ENCODE results near the gene KCNIP4.
"Not testable (repeated sequence)": the region's sequence is repeated elsewhere in the genome, so short reads cannot be mapped to it uniquely, and the experiment has no call there.

The KCNIP4 gene

GRCh38 chr4:21948347-21949072, at the start of gene KCNIP4:
Gene KCNIP4, minus strand, starts transcription at chr4:21948772.
- no peak for DNase-seq

- not testable (repeated sequence) for DNase-seq
Observed at GRCh38 chr4:21996618-21997017, 48.0 kb upstream of the KCNIP4 start.

GRCh38 chr4:21992330-21992729, 43.8 kb upstream of the KCNIP4 start:
- DNase-seq, result no peak

- DNase-seq, result no peak
Observed at GRCh38 chr4:21991562-21991961, 43.0 kb upstream of the KCNIP4 start.

GRCh38 chr4:21991050-21991449, 42.5 kb upstream of the KCNIP4 start:
- no peak for DNase-seq

- DNase-seq, result no peak
Observed at GRCh38 chr4:21989351-21989750, 40.8 kb upstream of the KCNIP4 start.

- DNase-seq, result no peak
Observed at GRCh38 chr4:21986307-21986706, 37.7 kb upstream of the KCNIP4 start.

- no peak for DNase-seq
Observed at GRCh38 chr4:21982087-21982486, 33.5 kb upstream of the KCNIP4 start.

- DNase-seq, result no peak
Observed at GRCh38 chr4:21979196-21979595, 30.6 kb upstream of the KCNIP4 start.

- DNase-seq, result no peak
Observed at GRCh38 chr4:21976166-21976565, 27.6 kb upstream of the KCNIP4 start.

GRCh38 chr4:21973850-21974249, 25.3 kb upstream of the KCNIP4 start:
- DNase-seq, result no peak

GRCh38 chr4:21964762-21965319, 16.3 kb upstream of the KCNIP4 start:
- no peak for DNase-seq

GRCh38 chr4:21962691-21963090, 14.1 kb upstream of the KCNIP4 start:
- no peak for DNase-seq

GRCh38 chr4:21960793-21961192, 12.2 kb upstream of the KCNIP4 start:
- no peak for DNase-seq

- no peak for DNase-seq
Observed at GRCh38 chr4:21954916-21955315, 6.3 kb upstream of the KCNIP4 start.

GRCh38 chr4:21953653-21954052, 5.1 kb upstream of the KCNIP4 start:
- no peak for DNase-seq

- DNase-seq, result no peak
Observed at GRCh38 chr4:21952549-21952948, 4.0 kb upstream of the KCNIP4 start.

- no peak for DNase-seq
Observed at GRCh38 chr4:21949073-21949457, 493 bp upstream of the KCNIP4 start.

- DNase-seq, result no peak
Observed at GRCh38 chr4:21947791-21948346, 703 bp downstream of the KCNIP4 start.

GRCh38 chr4:21946858-21947257, 1.7 kb downstream of the KCNIP4 start:
- DNase-seq, result no peak

- DNase-seq, result no peak
Observed at GRCh38 chr4:21921526-21922180, 26.9 kb downstream of the KCNIP4 start.

GRCh38 chr4:21915761-21916160, 32.8 kb downstream of the KCNIP4 start:
- no peak for DNase-seq

- no peak for DNase-seq
Observed at GRCh38 chr4:21901831-21902230, 46.7 kb downstream of the KCNIP4 start.

GRCh38 chr4:21901281-21901680, 47.3 kb downstream of the KCNIP4 start:
- no peak for DNase-seq

Measured in activated CD4-positive, CD25-positive, alpha-beta regulatory T cell treated with anti-CD3 and anti-CD28 coated beads, Interleukin-2, amount 50 U/mL, for 72 hours (primary cell).